HepG2 (cell line): Measurements from ENCODE around the gene C2orf80. TPM values are rescaled to one million over a fixed set of nuclear protein-coding genes. Genes with fewer than 3 reads are reported as not detected.

Source experiments
- ARHGAP35 ChIP-seq: sonication (generic); formaldehyde crosslinking; IDR thresholded peaks from 2 replicates; pipeline ENCODE4 v1.9.0; 2022; ENCODE audit warnings: mild to moderate bottlenecking, inconsistent platforms, moderate library complexity, missing genetic modification reagents, borderline replicate concordance
- ARID3A ChIP-seq: IDR thresholded peaks from 2 replicates; pipeline ENCODE4 v1.6.1; 2012; ENCODE audit warnings: low read depth, low read length, improper control_type of control experiment
- CHD4 ChIP-seq: fragments of 200-600 bp; sonication (generic); IDR thresholded peaks from 2 replicates; pipeline ENCODE4 v1.7.0; 2017; ENCODE audit warnings: mild to moderate bottlenecking, low read length, borderline replicate concordance
- FOXP1 ChIP-seq, 2 experiments: fragments of 450-650 bp in 1 of 2; IDR thresholded peaks; 2 replicates each; pipeline ENCODE4 v1.6.1; 2017 to 2018; ENCODE audit warnings: antibody characterized with exemption in 1 of 2
- HNF1B ChIP-seq: sonication (generic); formaldehyde crosslinking; IDR thresholded peaks from 2 replicates; pipeline ENCODE4 v1.5.1; 2020; ENCODE audit warnings: mild to moderate bottlenecking, moderate library complexity, missing genetic modification reagents
- HOXA5 ChIP-seq: sonication (generic); formaldehyde crosslinking; IDR thresholded peaks from 2 replicates; pipeline ENCODE4 v1.4.0; 2020; ENCODE audit warnings: missing genetic modification reagents
- KLF9 ChIP-seq: IDR thresholded peaks from 2 replicates; pipeline ENCODE4 v1.6.1; 2016; ENCODE audit warnings: low read depth
- NCOA1 ChIP-seq: sonication (generic); formaldehyde crosslinking; IDR thresholded peaks from 2 replicates; pipeline ENCODE4 v1.9.0; 2021; ENCODE audit warnings: missing genetic modification reagents
- SP140L ChIP-seq: sonication (generic); formaldehyde crosslinking; IDR thresholded peaks from 2 replicates; pipeline ENCODE4 v1.4.0; 2020; ENCODE audit warnings: missing genetic modification reagents, borderline replicate concordance
- SPEN ChIP-seq: sonication (generic); formaldehyde crosslinking; IDR thresholded peaks from 2 replicates; pipeline ENCODE4 v1.5.1; 2020; ENCODE audit warnings: low read depth, mild to moderate bottlenecking, missing genetic modification reagents
- TEF ChIP-seq: sonication (generic); formaldehyde crosslinking; IDR thresholded peaks from 2 replicates; pipeline ENCODE4 v1.5.0; 2020; ENCODE audit warnings: missing genetic modification reagents
- ZHX1 ChIP-seq: sonication (generic); formaldehyde crosslinking; IDR thresholded peaks from 2 replicates; pipeline ENCODE4 v1.8.1; 2022; ENCODE audit warnings: low read depth, mild to moderate bottlenecking, missing genetic modification reagents
- ZMAT3 ChIP-seq: sonication (generic); formaldehyde crosslinking; conservative IDR thresholded peaks from 2 replicates; pipeline ENCODE4 v1.7.0; 2021; ENCODE audit warnings: missing genetic modification reagents
- ZMYM3 ChIP-seq: sonication (generic); formaldehyde crosslinking; IDR thresholded peaks from 2 replicates; pipeline ENCODE4 v1.5.1; 2020; ENCODE audit warnings: mild to moderate bottlenecking, missing genetic modification reagents
- ZNF280D ChIP-seq: sonication (generic); formaldehyde crosslinking; IDR thresholded peaks from 2 replicates; pipeline ENCODE4 v1.5.1; 2020; ENCODE audit warnings: mild to moderate bottlenecking, missing genetic modification reagents
- ZNF3 ChIP-seq: IDR thresholded peaks from 2 replicates; pipeline ENCODE4 v1.7.0; 2017; ENCODE audit warnings: inconsistent platforms
- ZNF564 ChIP-seq: sonication (generic); formaldehyde crosslinking; IDR thresholded peaks from 2 replicates; pipeline ENCODE4 v1.8.1; 2023; ENCODE audit warnings: mild to moderate bottlenecking, missing genetic modification reagents
- polyA plus RNA-seq, 8 experiments: library from polyadenylated mRNA; depleted of rRNA in 3 of 8; stranded (reverse) in 7 of 8; unstranded in 1 of 8; fragments of >200 nt; fragmentation: Illumina TruSeq in 4 of 8; extraction: Trizol in 4 of 8; gene quantifications; 2 replicates each; pipeline versions ENCODE4 v1.2.1 to v1.2.3, GENCODE V29; 2011 to 2016; ENCODE audit warnings: low read depth in 4 of 8, missing spikeins in 1 of 8, mixed read lengths in 1 of 8; ENCODE audit not compliant: insufficient read depth in 1 of 8
- total RNA-seq, 5 experiments: library from RNA; depleted of rRNA; stranded (reverse); fragments of >200 nt; fragmentation: Illumina TruSeq; extraction: Trizol; gene quantifications; 2 replicates each; pipeline ENCODE4 v1.2.3, GENCODE V29; 2016; ENCODE audit warnings: low read depth in 1 of 5

Gene C2orf80
- total and polyA plus RNA-seq, 2 of the 13 experiments (the other 11 are each of a cell fraction or from before 2014, with no cell fraction given): not detected

- TF ChIP-seq ARID3A (no peak; the same call in 1 of the 2 replicates), SPEN (CRISPR knock-in tag) (peak; percentile 59; the same call in 1 of the 2 replicates), CHD4 (0 out of 2 replicates have a peak, but pooled peaks have one; percentile 31), SP140L (peak; percentile 34; the same call in 1 of the 2 replicates), ZNF280D (CRISPR knock-in tag) (no peak; the same call in 1 of the 2 replicates), ZNF3 (CRISPR knock-in tag) (no peak), ZMYM3 (CRISPR knock-in tag) (peak; percentile 42; the same call in 1 of the 2 replicates), ZHX1 (CRISPR knock-in tag) (no peak), HNF1B (CRISPR knock-in tag) (peak; percentile 54; the same call in 1 of the 2 replicates), TEF (CRISPR knock-in tag) (peak; percentile 79; the same call in 1 of the 2 replicates), KLF9 (CRISPR knock-in tag) (0 out of 2 replicates have a peak, but pooled peaks have one; percentile 39), ZMAT3 (0 out of 2 replicates have a peak, but pooled peaks have one; percentile 30), ZNF564 (CRISPR knock-in tag) (no peak), NCOA1 (0 out of 2 replicates have a peak, but pooled peaks have one; percentile 60), HOXA5 (CRISPR knock-in tag) (no peak), FOXP1 (IDR thresholded peaks at IDR 0.05) (no peak), FOXP1 (CRISPR knock-in tag; IDR thresholded peaks at IDR 0.05) (no peak), ARHGAP35 (CRISPR knock-in tag) (no peak)
These were observed 59.8 kb downstream of the C2orf80 start, which contains the start of gene CRYGC (continued) for GRCh38 chr2:208129744-208130711.
